HG02943 (cell line): Measurements from ENCODE around the gene PTS.

ENCODE experiments used
- ATAC-seq: cut with Tn5 transposase; IDR thresholded peaks from one replicate; pipeline ENCODE4 v1.9.1; 2021; ENCODE audit warnings: mild to moderate bottlenecking, low read depth, moderate library complexity; ENCODE audit not compliant: unreplicated experiment

The PTS gene

DNA sequence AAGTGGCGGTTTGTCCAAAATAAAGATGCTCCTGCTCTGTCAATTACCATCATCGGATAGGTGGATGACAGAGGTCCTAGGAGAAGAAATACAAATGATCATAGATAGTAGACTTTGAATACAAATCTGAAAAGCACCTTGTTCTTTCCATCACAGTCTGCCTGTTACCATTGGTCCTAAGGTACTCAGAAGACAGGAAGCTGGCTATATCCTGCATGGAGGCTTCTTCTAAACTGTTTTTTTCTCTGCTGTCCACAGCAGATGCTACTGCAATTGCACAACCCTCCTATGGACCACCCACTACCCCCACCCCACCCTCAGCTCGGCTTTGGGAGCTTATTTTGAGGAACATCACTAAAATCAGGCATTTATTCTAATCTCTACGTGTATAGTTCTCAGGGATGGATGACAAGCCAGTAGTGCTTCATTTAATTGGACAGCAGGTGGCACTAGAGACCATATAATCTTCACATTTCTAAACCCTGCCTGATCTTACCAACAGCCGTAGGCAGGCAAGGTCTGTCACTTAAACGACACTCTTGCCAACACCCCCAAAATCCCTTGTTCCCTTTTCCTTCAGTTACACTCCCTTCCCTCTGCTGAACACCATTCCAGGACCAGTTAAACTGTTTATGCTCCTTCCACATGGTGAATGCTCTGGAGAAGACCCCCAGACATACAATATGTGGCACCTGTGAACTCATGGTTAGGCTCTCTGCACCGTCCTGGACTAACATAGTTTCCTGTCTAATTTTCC is 6.6 kb upstream of the PTS start:
- peak; percentile 89 for ATAC-seq

DNA sequence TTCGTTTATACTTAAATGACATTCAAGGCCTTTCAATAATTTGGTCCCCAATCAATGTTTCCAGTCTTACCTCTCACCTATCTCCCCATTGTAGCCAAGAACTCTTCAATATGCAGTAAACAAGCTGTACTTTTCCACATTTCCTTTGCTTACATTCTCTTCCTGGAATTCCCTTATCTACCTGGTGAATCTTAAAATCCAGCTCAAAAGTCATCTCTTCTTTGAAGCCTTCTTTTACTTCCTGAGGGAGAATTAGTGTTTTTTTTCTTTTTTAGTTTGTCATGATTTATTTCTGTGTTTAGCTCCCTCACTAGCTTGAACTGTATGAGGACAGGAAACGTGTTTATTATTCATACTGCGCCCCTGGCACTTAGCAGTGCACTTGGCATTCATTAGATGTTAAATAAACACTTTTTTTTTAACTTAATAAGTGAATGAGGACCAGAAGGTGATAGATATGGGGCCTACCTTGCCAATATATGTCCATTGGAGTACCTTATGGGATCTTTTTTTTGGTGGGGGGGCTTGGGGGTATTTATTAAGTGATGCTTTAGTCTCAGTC is 4.9 kb upstream of the PTS start:
- no peak for ATAC-seq

DNA sequence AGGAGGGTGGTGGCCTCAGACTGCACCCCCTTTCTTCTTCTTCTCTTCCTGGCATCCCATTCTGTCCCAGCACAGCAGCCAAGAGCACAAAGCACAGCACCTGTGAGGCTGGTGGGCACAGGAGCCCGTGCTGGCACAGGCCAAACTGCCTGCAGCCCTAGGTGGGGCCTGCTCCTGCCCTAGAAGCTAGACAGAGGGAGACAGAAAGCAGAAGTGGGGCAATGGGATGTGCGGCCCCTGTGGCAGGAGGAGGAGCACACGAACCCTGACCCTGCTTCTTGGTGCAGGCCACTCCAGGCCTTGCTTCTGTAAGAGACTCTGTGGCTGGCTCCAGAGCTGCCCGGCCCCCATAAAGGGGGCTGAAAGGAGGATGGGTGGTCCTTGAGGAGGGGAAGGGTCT is 3.9 kb upstream of the PTS start:
- no peak for ATAC-seq

DNA sequence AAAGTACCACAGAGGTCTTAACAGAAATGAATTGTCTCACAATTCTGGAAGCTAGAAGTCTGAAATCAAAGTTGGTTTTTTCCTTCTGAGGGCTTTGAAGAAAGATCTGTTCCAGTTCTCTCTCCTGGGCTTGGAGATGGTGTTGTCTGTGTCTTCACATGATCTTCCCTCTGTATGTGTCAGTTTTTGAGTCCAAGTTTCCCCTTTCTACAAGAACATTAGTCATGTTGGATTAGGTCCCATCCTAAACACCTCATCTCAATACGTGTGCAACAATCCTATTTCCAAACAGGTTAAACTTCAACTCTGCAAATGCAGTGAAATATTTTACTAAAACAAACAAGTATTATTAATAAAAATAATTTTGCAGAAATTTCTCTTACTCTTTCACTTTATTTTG is 3.1 kb upstream of the PTS start:
- ATAC-seq: no peak

DNA sequence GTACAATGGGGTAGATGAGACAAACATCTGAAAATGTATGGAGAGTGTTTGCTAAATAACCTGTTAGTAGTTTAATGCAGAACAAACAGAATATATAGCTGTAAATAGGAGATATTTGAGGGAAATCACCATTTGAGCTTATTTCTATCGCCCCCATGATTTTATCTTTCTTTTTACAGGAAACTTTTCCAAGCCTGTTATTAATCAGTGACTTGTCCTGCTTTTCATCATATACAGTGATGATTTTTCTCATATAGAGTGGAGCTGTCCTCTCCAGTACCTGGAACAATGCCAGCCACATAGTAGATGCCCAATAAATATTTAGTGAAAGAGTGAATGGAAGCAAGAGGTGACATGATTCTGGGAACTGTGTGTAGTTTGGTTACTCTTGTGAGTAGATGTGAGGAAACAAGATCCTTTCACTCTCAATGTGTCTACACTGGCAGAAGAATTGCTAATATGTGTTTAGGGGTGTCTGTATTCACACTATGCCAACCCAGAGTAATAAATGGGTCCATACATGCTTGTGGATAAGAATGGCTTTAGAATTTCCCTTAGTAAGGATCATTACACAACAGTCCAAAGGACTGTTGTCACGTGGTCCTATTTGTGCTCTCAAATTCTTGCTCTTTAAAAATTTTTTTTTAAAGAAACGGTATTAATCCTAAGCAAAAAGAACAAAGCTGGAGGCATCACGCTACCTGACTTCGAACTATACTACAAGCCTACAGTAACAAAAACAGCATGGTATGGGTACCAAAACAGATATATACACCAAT is 2.3 kb upstream of the PTS start:
- ATAC-seq: no peak

DNA sequence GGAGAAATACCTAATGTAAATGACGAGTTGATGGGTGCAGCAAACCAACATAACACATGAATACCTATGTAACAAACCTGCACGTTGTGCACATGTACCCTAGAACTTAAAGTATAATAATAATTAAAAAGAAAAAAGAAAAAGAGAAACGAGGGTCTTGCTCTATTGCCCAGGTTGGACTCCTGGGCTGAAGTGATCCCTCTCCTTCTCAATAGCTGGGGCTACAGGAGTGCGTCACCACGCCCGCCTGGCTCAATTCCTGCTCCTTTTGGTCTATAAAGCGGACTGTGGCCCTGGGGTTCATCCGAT is 521 bp upstream of the PTS start:
- no peak for ATAC-seq

DNA sequence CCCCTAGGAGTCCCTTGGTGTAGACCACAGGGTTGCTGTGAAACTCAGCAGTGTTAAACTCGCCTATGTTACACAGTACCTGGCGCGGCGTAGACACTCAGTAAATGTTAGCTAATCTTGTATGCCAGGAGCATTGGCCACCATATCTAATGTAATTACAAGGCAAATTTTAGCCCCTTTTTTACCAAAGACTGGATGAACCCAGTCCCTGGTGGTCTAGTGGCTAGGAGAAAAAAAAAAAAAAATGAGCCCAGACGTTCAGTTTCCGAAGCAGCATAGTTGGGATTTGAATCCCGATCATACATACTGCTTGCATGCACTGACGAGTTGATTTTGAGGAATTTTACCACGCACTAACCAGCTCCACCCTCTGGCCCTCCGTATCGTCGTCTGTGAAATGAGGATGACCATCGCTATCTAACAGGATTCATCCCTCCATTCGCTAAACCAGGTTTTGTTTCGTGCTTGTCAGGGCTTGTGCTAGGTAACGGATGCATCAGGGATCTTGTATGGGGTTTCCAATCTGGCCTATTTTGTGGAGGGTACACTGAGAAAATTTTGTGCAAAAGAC is 688 bp downstream of the PTS start:
- peak; percentile 52 for ATAC-seq

DNA sequence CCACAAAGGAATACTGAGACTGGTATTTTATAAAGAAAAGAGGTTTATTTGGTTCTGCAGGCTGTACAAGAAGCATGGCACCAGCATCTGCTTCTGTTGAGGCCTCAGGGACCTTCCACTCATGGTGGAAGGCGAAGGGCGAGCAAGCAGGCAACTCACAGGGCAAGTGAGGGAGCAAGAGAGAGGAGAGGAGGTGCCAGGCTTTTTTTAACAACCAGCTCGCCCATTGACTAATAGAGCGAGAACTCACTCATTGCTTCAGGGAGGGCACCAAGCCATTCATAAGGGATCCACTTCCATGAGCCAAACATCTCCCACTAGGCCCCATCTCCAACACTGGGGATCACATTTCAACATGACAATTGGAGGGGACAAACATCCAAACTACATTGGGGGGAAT is 1.2 kb downstream of the PTS start:
- no peak for ATAC-seq

DNA sequence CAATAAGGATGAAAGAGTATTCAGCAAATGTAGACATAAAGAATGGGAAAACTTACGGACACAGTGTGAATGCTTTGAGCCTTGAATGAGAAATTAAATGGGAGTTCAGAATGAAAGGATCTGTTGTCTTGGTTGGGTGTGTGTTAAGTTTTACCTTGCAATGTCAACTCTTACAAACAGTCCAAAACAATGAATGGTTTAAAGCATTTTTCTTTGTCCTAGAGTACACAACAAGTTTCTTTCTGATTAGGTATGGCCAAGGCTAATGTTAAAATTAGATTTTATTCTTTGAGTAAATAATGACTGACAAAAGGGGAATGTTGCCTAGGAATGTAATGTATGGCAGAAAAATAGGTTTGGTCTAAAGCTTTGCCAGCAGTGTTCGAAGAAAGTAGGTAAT is 2.5 kb downstream of the PTS start:
- no peak for ATAC-seq

DNA sequence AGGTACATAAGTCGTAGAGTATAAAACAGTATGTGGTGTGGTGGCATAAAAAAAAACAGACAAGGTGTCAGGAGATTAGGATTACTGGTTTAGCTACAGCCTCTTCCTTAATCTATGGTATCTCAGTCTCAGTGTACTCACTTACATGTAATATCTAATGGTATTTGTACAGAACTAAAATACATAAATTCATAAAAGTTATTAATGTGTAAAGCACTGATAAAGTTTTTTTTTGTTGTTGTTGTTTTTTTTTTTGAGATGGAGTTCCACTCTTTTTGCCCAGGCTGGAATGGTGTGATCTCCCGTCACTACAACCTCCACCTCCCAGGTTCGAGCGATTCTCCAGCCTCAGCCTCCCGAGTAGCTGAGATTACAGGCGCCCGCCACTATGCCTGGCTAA is 2.9 kb downstream of the PTS start:
- ATAC-seq: no peak

DNA sequence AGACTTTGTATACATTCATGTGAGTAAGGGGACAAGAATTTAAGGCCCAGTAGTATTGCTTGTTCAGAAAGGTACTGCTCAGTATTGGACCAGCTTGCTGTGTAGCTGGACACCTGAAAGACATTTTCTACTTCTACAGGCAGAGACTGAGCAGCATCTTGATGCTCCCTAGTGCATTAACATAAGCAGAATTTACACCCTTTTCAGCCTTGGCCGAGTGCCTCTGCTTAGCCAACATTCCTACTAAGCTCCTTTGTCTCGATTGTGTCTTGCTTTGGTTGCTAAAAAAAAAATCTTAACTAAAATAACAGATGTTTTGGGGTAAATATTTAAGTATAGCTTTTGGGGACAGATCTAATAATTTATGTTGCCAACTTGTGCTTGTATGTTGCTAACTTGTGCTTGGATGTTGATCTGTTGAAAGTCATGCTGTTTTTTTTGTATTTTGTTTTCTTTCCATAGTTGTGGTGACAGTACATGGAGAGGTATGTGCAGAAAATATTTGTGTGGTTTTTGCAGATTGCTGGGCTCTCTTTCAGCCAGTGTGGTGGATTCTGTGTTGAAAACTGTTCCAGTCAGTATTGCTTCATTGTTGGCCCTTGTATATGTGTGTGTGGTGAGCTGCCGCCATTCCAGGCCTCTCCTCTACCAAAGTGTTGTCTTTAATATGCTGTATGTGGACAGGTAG is 3.7 kb downstream of the PTS start:
- ATAC-seq: no peak

DNA sequence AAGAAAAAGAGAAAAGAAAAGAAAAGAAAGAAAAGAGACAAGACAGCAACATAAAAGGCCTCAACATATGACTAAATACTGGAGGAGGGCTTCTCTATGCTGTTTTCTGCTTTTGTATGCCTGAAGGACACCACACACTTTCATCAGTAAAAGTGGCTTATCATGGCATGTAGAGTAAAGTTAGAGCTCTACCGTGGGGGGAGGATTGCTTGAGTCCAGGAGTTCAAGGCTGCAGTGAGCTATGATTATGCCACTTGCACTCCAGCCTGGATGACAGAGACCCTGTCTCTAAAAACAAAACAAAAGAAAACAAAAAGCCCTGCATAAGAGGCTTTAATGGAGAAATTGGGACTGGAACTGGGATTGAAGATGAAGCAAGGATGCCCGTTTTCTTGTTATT is 5.7 kb downstream of the PTS start:
- ATAC-seq: no peak

DNA sequence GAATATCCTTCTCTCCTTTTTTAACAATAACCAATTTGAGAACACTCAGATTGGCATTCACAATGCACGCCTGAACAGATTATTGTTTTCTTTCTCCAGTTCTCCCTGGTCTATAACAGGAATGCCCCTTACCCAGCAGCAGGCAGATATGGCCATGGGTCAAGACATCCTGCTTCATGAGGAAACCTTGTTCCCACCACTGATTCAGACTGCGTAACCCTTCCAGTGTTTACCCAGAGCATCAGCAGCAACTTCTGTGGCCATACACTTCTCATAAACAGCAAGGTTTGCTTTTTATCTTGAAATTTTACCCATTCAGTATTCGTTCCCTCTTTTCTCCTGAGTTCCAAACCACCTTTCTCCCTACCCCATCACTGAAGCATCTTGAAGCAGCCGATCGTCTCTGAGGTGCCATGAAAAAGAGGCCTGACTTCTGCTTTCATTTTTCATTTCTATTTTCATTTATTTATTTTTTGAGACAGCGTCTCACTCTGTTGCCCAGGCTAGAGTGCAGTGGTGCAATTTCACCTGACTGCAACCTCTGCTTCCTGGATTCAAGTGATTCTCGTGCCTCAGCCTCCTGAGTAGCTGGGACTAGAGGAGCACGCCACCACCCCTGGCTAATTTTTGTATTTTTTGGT is 9.6 kb downstream of the PTS start:
- no peak for ATAC-seq

DNA sequence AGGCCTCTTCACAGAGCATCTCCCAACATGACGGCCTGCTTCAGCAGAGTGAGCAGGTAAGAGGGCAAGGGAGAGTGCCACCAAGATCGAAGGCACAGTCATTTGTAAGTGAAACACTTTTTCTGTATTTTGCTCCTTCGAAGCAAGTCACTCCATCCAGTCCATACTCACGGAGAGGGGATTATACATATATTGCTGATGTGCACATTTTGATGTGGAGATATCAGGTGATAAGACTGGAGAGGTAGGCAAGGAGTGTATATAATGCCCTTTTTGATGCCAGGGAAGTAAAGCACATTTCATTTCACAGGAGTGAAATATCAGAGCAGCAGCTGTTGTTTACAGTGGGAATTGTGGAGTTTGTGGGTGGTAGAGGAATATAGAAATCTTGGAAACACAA is 11.2 kb downstream of the PTS start:
- no peak for ATAC-seq

DNA sequence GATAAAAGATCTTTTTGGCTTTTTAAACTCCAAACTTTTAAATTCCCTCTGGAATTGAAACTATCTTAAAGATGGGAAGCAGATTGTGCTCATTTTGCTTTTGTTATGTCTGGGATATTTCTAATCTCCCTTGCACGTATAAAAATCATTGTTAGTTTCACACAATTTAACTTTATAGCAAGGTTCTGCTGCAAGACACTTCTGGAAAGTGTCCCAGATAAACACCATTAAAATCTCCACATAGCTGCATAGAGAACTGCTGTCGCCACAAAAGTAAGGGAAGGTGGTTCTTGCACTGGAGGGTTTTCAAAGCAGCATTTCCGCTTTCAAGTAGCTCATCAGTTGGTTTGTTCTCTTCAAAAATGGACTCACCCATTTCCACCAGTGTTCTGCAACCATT is 11.8 kb downstream of the PTS start:
- ATAC-seq: no peak

DNA sequence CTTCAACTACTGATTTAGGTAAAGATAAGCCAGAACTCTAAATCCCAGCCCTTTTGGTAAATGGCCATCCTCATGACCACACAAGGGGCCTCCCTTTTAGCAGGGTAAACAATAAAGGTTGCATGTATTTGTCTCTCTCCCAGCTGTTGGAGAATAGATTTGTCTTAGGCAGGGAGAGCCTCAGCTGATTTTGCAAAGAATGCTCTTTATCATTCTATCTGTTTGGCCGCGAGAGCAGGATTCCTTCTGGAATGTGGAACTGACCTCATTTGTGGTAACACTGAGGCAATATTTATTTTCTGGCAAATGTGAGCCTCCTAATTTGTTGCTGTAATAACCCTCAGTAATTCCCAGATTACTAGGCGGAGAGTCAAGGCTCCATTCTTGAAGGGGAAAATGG is 15.3 kb downstream of the PTS start:
- no peak for ATAC-seq

DNA sequence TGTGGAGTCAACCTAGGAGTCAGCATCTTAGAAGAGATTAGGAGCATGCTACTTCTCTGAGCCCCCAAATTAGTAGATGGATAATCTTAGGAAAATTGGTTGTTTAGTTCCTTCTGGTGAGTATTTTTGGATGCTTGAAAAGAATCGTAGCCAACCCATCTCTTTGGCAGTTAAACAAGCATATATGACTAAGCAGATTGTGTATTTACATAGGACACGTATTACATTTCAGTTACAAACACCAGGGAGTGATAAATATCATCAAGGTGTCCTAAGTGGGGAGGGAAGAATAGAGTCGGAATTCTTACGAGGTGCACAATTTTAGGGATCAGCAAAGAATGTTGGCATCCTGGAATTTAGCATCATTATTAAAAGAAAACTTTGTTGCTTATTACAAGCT is 21.0 kb downstream of the PTS start:
- no peak for ATAC-seq

DNA sequence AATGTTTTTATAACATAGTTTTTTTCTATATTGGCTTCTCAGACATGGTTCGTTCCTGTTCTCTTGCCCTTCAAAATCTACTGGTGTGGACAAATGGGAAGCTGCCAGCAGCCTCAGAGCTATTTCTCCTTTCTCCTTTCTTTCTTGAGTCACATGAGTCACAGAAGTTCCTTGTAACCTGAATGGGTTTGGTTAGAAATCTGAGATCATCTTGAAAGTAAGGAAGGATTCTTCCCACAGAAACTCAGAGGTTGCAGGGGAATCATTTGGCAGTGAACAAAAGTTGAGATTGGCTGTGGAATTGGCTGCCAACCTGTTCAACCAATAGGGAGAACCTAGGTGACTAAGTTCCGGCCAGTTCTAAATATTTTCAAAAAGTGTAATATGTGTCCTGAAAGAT is 22.0 kb downstream of the PTS start:
- no peak for ATAC-seq

DNA sequence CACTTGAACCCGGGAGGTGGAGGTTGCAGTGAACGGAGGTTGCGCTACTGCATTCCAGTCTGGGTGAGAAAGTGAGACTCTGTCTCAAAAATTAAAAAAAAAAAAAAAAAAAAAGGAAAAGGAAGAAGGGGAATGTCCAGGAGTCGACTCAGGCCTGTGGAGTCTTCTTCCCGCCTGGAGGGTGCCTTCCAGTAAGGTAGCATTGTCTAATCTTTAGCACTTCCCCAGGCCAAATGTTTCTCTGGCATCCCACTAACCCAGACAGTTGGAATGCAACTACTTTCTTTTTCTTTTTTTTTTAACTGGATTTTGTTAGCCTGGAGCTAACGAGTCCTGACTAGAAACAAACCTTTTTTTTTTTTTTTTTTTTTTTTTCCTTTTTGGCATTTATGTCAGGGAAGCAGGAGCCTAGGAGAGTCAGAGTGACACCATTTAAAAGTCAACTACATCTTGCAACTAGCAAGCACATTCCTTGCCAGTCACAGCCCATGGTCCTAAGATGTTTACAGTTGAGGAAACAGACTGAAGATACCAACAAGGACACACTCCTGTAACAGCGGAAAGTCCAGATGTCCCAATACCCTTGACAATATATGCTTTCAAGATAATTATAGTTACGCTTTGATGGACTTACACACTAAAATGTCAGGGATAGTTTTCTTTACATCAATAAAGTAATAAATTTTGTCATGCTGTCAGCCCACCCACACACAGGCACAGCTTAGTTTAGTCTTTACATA is 23.8 kb downstream of the PTS start:
- ATAC-seq: no peak

DNA sequence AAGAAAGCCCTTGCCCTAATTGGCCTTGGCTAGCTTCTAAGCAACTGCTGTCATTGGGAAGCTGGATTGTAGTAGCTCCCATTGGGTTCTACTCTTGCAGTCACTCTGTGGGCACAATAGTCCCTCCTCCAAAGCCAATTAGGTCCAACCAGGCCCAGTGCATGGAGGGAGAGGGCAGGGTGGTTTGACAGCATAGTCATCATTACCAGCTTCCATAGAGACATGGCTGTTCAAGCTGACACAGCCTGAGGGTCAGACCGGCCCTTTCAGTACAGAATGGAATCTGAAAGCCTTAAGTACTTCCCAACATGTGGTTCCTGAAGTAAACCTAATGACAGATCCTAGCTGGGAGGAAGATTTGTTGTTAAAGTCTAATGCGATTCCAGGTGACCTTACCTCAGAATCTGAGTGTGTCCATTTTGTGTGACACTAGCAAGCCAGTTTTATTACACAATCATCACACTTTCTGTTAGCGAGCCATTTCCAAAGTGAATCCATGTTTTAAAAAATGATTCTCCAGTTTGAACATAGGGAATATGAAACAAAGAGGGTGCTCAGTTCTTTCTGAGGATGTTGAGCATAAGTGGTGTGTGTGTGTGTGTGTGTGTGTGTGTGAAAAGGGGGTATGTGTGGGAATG is 27.5 kb downstream of the PTS start:
- no peak for ATAC-seq
